Stomach (tissue), 9 donors: ENCODE data around the gene ICAM5. TPM values are rescaled to one million over a fixed set of nuclear protein-coding genes. Genes with fewer than 3 reads are reported as not detected.
A peak's percentile ranks its signal among the peaks of the same experiment; 100 is the strongest.

Experiments used
- DNase-seq, 2 donors: peaks; one replicate each; pipeline versions ENCODE4 v3.0.0 to v3.0.0-alpha.2; 2013 to 2019
- H3K27ac ChIP-seq, 5 donors: fragments of 200-600 bp in 4 of 5; sonication (generic) in 4 of 5; one replicate each; pipeline ENCODE4 v1.5.1; 2013 to 2019; ENCODE audit warnings: mild to moderate bottlenecking in 1 of 5, moderate library complexity in 1 of 5
- H3K27me3 ChIP-seq, 3 donors: fragments of 200-600 bp; sonication (generic); one replicate each; pipeline ENCODE4 v1.5.1; 2017 to 2019; ENCODE audit warnings: mixed run types in 1 of 3
- H3K36me3 ChIP-seq, 4 donors: fragments of 200-600 bp; sonication (generic); 1 replicate in 3 of 4; 2 replicates in 1 of 4; pipeline ENCODE4 v1.5.1; 2016 to 2019
- H3K4me1 ChIP-seq, 4 donors: fragments of 200-600 bp; sonication (generic); one replicate each; pipeline ENCODE4 v1.5.1; 2016 to 2019
- H3K4me3 ChIP-seq, 4 donors: fragments of 200-600 bp; sonication (generic) in 3 of 4; one replicate each; pipeline ENCODE4 v1.5.1; 2016 to 2019; ENCODE audit warnings: mild to moderate bottlenecking in 1 of 4
- H3K9me3 ChIP-seq, 4 donors: fragments of 200-600 bp; sonication (generic); one replicate each; pipeline ENCODE4 v1.5.1; 2016 to 2019
- CTCF ChIP-seq, 7 experiments: fragments of 450-650 bp in 4 of 7; fragments of 200-600 bp in 3 of 7; sonication (generic) in 3 of 7; IDR thresholded peaks; one replicate each; pipeline ENCODE4 v1.5.1; 2016 to 2019; ENCODE audit warnings: antibody characterized with exemption in 7 of 7, control low read depth in 2 of 7, mild to moderate bottlenecking in 1 of 7
- EP300 ChIP-seq: sonication (generic); formaldehyde crosslinking; IDR thresholded peaks from one replicate; pipeline ENCODE4 v1.6.1; 2017; ENCODE audit warnings: antibody characterized with exemption
- POLR2A ChIP-seq, 4 donors: fragments of 450-650 bp; IDR thresholded peaks; one replicate each; pipeline ENCODE4 v1.6.1; 2016; ENCODE audit warnings: antibody characterized with exemption in 4 of 4, control low read depth in 2 of 4, mild to moderate bottlenecking in 1 of 4, moderate library complexity in 1 of 4
- POLR2AphosphoS5 ChIP-seq, 3 donors: sonication (generic); formaldehyde crosslinking; IDR thresholded peaks; one replicate each; pipeline ENCODE4 v1.6.1; 2016; ENCODE audit warnings: antibody characterized with exemption in 3 of 3
- WGBS, 5 donors: extraction: QIAGEN DNeasy Blood & Tissue Kit in 3 of 5; methylation state at CpG; one replicate each; pipeline versions ENCODE4 v1.1.5 to v1.1.7; 2013 to 2018; 5-methylcytosine and 5-hydroxymethylcytosine counted together
- intact Hi-C: fragments of 100-400 bp; cut with DNase I; formaldehyde crosslinking; loops from one replicate; pipeline ENCODE4 v1.15.1; 2023; ENCODE audit warnings: low total_unique reads
- polyA plus RNA-seq, 3 donors: library from polyadenylated mRNA; stranded (reverse); fragments of 200-250 nt; gene quantifications; one replicate each; pipeline ENCODE4 v1.2.3, GENCODE V29; 2013
- total RNA-seq, 5 donors: library from RNA; depleted of rRNA; stranded (reverse); fragments of >200 nt; gene quantifications; one replicate each; pipeline versions ENCODE4 v1.1.0 to v1.2.3, GENCODE V29; 2014 to 2016
- donor health status: healthy with polysubstance abuse.
- donor health status: Bipolar disorder and iron deficiency.
- donor health status: healthy.

The ICAM5 gene
- total and polyA plus RNA-seq, 8 donors: 0.12 to 0.50 (median 0.45) TPM; not detected in 5

GRCh38 chr19:10305139-10305806, 15.5 kb downstream of the ICAM5 start:
- peak overlapping the region in 1 of 5 donors; percentile 38 for H3K27ac ChIP-seq
- no peaks in the 10 kb centered on the region for H3K4me1 ChIP-seq
- 73 to 82% (median 82%) methylated on average over 15 to 17 of the region's 17 CpGs for WGBS, 5 donors
- H3K4me3 ChIP-seq: no peak overlapping the region
- peaks cover 0 to 23% (median 0%) of the 10 kb centered on the region in 3 donors for H3K27me3 ChIP-seq
- DNase-seq: no peak
- intact Hi-C loops: no loop called here
- H3K36me3 ChIP-seq: peaks cover 3 to 24% (median 15%) of the 10 kb centered on the region in 4 donors
- H3K9me3 ChIP-seq: no peaks in the 10 kb centered on the region
- TF ChIP-seq POLR2AphosphoS5 (IDR thresholded peaks at IDR 0.05): no peak
- TF ChIP-seq EP300: no peak
- TF ChIP-seq CTCF (IDR thresholded peaks at IDR 0.05): no peak

- no peak overlapping the region for H3K27ac ChIP-seq
- H3K4me1 ChIP-seq: no peaks in the 10 kb centered on the region
- H3K4me3 ChIP-seq: no peak overlapping the region
- WGBS, 5 donors: 86 to 94% (median 92%) methylated on average over 5 of the region's 5 CpGs
- no peaks in the 10 kb centered on the region for H3K9me3 ChIP-seq
- intact Hi-C loops: no loop called here
- no peak for DNase-seq
- peaks cover 0 to 13% (median 0%) of the 10 kb centered on the region in 3 donors for H3K27me3 ChIP-seq
- H3K36me3 ChIP-seq: peaks cover 6 to 33% (median 22%) of the 10 kb centered on the region in 4 donors
- TF ChIP-seq EP300: no peak
- no peak for TF ChIP-seq POLR2A (IDR thresholded peaks at IDR 0.05)
- no peak for TF ChIP-seq CTCF (IDR thresholded peaks at IDR 0.05)
- no peak for TF ChIP-seq POLR2AphosphoS5 (IDR thresholded peaks at IDR 0.05)
Measured at GRCh38 chr19:10306327-10306726, 16.6 kb downstream of the ICAM5 start.

- intact Hi-C loops: no loop called here
Measured at GRCh38 chr19:10309423-10309822, 19.7 kb downstream of the ICAM5 start, which contains the start of gene ZGLP1. TSS of gene ZGLP1 (minus strand) at chr19:10309815.

More at GRCh38 chr19:10309423-10309822, 19.7 kb downstream of the ICAM5 start, which contains the start of gene ZGLP1:
- DNase-seq: no peak
- H3K9me3 ChIP-seq: no peaks in the 10 kb centered on the region
- whole genome bisulfite sequencing, 5 donors: 90 to 94% (median 93%) methylated on average over 19 to 24 of the region's 24 CpGs
- TF ChIP-seq POLR2A (IDR thresholded peaks at IDR 0.05): no peak
- no peak for TF ChIP-seq EP300
- TF ChIP-seq POLR2AphosphoS5 (IDR thresholded peaks at IDR 0.05): no peak
- TF ChIP-seq CTCF (IDR thresholded peaks at IDR 0.05): no peak
- H3K27me3 ChIP-seq: no peaks in the 10 kb centered on the region
- no peak within 1 kb of the TSS for H3K4me3 ChIP-seq
- H3K4me1 ChIP-seq: peaks cover 0 to 5% (median 0%) of the 10 kb centered on the region in 4 donors
- H3K36me3 ChIP-seq: peaks cover 6 to 37% (median 25%) of the 10 kb centered on the region in 4 donors
- no peak within 1 kb of the TSS for H3K27ac ChIP-seq
